Breast epithelium (tissue), 4 donors: ENCODE measurements around the gene NELL1. TPM values are rescaled to one million over a fixed set of nuclear protein-coding genes. Genes with fewer than 3 reads are reported as not detected.

Source experiments
- DNase-seq, 2 donors: peaks; one replicate each; pipeline ENCODE4 v3.0.0-alpha.2; 2019; ENCODE audit warnings: low spot score in 2 of 2
- H3K27ac ChIP-seq, 2 donors: fragments of 200-600 bp; sonication (generic) in 1 of 2; one replicate each; pipeline ENCODE4 v1.5.1; 2016 to 2019; ENCODE audit warnings: mild to moderate bottlenecking in 1 of 2
- H3K27me3 ChIP-seq, 2 donors: fragments of 200-600 bp; sonication (generic) in 1 of 2; one replicate each; pipeline versions ENCODE4 v1.5.1 to v1.6.0; 2017 to 2019; ENCODE audit warnings: control low read depth in 1 of 2, mild to moderate bottlenecking in 1 of 2
- H3K36me3 ChIP-seq: fragments of 200-600 bp; one replicate; pipeline ENCODE4 v1.5.1; 2019
- H3K4me1 ChIP-seq, 2 donors: fragments of 200-600 bp; sonication (generic); one replicate each; pipeline ENCODE4 v1.5.1; 2016 to 2019; ENCODE audit warnings: control low read depth in 1 of 2
- H3K4me3 ChIP-seq, 3 donors: fragments of 200-600 bp; sonication (generic); 1 replicate in 2 of 3; 2 replicates in 1 of 3; pipeline ENCODE4 v1.5.1; 2016 to 2019; ENCODE audit warnings: mild to moderate bottlenecking in 3 of 3, moderate library complexity in 2 of 3
- H3K9me3 ChIP-seq, 2 donors: fragments of 200-600 bp; sonication (generic) in 1 of 2; one replicate each; pipeline ENCODE4 v1.5.1; 2016 to 2019; ENCODE audit warnings: control low read depth in 1 of 2
- POLR2A ChIP-seq: fragments of 450-650 bp; IDR thresholded peaks from one replicate; pipeline ENCODE4 v1.6.1; 2016; ENCODE audit warnings: antibody characterized with exemption, mild to moderate bottlenecking, moderate library complexity
- POLR2AphosphoS5 ChIP-seq, 3 donors: sonication (generic); formaldehyde crosslinking; IDR thresholded peaks; one replicate each; pipeline ENCODE4 v1.6.1; 2017; ENCODE audit warnings: antibody characterized with exemption in 3 of 3
- intact Hi-C: fragments of 100-400 bp; cut with DNase I; formaldehyde crosslinking; loops from one replicate; pipeline ENCODE4 v1.15.1; 2023; ENCODE audit warnings: low total_unique reads
- total RNA-seq, 3 donors: library from RNA; depleted of rRNA; stranded (reverse); fragments of >200 nt; gene quantifications; one replicate each; pipeline ENCODE4 v1.1.0, GENCODE V29; 2016
- TF ChIP-seq, protein P1 (sequence below), 3 donors: fragments of 450-650 bp; IDR thresholded peaks; one replicate each; pipeline ENCODE4 v1.5.1; 2016 to 2017; ENCODE audit warnings: antibody characterized with exemption in 3 of 3, mild to moderate bottlenecking in 3 of 3, moderate library complexity in 3 of 3

The NELL1 gene
- total RNA-seq, 3 donors from 2014 or later: 0.15 TPM; not detected in 2

DNA sequence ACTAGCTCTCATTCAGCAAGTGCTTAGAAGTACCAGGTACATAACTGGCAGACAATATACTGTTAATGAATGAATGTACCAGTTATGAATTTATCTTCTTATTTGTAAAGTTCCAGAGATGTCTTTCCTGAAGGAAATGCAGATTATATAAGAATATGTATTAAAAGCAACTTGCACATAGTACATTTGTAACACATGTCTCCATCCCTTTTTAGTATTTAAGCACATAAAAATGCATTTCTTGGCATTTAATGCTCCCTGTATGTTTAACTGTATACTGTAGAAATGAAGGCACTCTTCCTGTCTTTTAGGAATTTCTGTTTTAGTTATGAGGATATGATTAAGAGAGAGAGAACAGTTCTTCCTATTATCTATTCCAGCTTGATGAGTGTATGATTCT lies 241.3 kb downstream of the NELL1 start:
- H3K36me3 ChIP-seq: no peaks in the 10 kb centered on the region
- H3K27ac ChIP-seq: no peak overlapping the region
- no peaks in the 10 kb centered on the region for H3K27me3 ChIP-seq
- no peaks in the 10 kb centered on the region for H3K4me1 ChIP-seq
- H3K4me3 ChIP-seq: no peak overlapping the region
- H3K9me3 ChIP-seq: peaks cover 0 to 2% of the 10 kb centered on the region in 2 donors
- TF ChIP-seq POLR2AphosphoS5 (IDR thresholded peaks at IDR 0.05) (no peak), POLR2A (no peak)
- TF ChIP-seq, protein P1, sequence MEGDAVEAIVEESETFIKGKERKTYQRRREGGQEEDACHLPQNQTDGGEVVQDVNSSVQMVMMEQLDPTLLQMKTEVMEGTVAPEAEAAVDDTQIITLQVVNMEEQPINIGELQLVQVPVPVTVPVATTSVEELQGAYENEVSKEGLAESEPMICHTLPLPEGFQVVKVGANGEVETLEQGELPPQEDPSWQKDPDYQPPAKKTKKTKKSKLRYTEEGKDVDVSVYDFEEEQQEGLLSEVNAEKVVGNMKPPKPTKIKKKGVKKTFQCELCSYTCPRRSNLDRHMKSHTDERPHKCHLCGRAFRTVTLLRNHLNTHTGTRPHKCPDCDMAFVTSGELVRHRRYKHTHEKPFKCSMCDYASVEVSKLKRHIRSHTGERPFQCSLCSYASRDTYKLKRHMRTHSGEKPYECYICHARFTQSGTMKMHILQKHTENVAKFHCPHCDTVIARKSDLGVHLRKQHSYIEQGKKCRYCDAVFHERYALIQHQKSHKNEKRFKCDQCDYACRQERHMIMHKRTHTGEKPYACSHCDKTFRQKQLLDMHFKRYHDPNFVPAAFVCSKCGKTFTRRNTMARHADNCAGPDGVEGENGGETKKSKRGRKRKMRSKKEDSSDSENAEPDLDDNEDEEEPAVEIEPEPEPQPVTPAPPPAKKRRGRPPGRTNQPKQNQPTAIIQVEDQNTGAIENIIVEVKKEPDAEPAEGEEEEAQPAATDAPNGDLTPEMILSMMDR (IDR thresholded peaks at IDR 0.05): no peak
- DNase-seq: no peak
- intact Hi-C loops: no loop called here

DNA sequence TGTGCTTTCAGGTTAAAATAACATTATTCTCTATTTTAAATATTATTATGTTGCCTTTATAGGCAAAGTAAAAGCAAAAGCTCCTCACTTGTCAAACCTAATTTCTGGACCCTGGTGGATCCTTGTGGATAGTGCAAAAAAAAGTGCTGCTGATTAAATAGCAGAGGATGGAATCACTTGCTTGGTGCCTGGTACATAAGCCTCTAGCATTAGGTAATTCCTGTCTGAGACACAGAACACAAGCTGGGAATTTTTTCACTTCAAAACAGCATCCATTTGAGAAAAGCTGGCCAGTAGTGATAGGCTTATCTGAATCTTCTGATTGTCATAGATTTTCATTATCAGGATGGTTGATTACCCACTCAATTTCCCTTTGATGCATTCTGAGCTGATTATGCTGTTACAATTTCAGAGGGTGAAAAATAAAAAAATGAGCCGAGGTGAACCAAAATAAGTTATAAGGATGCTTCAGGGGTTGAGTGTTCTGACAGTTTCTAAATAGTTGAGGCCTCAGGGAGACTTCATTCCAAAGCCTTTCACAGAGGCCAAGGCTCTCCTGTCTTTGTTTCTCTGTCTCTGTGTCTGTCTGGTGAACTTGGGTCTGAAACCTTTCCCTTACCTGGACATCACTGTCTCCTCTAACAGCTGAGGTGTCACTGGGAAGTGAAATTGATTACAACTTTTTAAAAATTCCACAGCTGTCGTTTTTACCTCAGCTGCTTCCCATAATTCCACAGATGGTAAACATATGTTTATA lies 242.9 kb downstream of the NELL1 start:
- TF ChIP-seq, protein P1 (IDR thresholded peaks at IDR 0.05): no peak
- TF ChIP-seq POLR2A (no peak), POLR2AphosphoS5 (IDR thresholded peaks at IDR 0.05) (no peak)
- no peak overlapping the region for H3K27ac ChIP-seq
- H3K27me3 ChIP-seq: no peaks in the 10 kb centered on the region
- intact Hi-C loops: no loop called here
- H3K9me3 ChIP-seq: no peaks in the 10 kb centered on the region
- no peak overlapping the region for H3K4me3 ChIP-seq
- DNase-seq: no peak
- H3K4me1 ChIP-seq: no peaks in the 10 kb centered on the region
- H3K36me3 ChIP-seq: no peaks in the 10 kb centered on the region

GRCh38 chr11:20912922-20913512 lies 243.6 kb downstream of the NELL1 start:
- Histone ChIP-seq H3K36me3 (no peaks in the 10 kb centered on the region), H3K4me1 (no peaks in the 10 kb centered on the region), H3K4me3 (no peak overlapping the region), H3K27me3 (no peaks in the 10 kb centered on the region), H3K27ac (no peak overlapping the region), H3K9me3 (no peaks in the 10 kb centered on the region)
- intact Hi-C loops: no loop called here
- no peak for DNase-seq
- TF ChIP-seq, protein P1 (IDR thresholded peaks at IDR 0.05): no peak
- no peak for TF ChIP-seq POLR2AphosphoS5 (IDR thresholded peaks at IDR 0.05)
- no peak for TF ChIP-seq POLR2A

DNA sequence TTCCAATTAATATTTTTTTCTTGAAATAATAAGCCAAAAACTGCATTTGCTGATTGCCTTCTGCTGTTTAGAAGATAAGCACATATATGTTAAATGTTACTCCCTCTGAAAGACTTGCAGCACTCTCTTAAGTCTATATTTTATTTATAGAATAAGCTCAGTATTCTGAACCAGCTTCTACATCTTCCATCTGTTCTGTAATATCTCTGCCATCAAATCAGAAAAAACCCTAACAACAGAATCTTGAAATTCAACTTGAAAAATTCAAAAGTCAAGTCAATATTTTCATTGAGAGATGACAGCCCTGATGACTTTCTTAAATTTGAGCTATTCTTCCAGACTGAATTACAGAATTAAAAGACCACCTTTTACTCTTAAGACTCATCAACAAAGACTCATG lies 247.9 kb downstream of the NELL1 start:
- intact Hi-C loops: no loop called here
- H3K27ac ChIP-seq: no peak overlapping the region
- no peaks in the 10 kb centered on the region for H3K36me3 ChIP-seq
- no peaks in the 10 kb centered on the region for H3K9me3 ChIP-seq
- no peak for TF ChIP-seq POLR2AphosphoS5 (IDR thresholded peaks at IDR 0.05)
- no peak for DNase-seq
- no peak overlapping the region for H3K4me3 ChIP-seq
- no peaks in the 10 kb centered on the region for H3K4me1 ChIP-seq
- H3K27me3 ChIP-seq: no peaks in the 10 kb centered on the region

DNA sequence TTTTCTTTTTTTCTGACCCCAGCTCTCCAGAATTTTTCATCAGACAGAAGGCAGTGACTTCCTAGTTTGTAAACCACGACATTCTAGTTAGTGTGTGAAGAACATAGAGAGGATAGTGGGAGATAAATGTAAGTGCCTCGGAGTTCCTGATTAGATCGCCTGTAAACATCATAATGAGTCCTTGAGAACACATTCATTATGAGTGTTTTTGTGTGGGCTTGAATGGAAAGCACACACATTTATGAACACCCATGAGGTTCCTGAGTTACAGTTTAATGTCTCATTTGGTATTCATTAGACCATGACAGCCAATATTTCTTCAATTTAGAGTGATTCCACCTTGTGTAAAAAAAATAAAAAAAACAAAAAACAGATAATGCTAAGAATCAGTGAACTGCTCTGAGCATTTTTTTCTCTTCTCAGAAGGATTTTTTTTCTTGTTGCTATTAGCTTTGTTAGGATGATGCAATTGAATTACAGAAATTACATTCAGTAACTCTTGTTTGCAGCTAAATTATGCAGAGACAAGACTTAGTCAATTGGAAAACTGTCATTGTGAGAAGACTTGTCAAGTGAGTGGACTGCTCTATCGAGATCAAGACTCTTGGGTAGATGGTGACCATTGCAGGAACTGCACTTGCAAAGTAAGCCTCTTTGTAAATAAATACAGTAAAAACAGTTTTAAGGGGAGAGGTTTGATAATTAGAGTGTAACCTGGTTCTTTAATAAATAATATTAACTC lies 257.6 kb downstream of the NELL1 start:
- Histone ChIP-seq H3K4me1 (no peaks in the 10 kb centered on the region), H3K27me3 (no peaks in the 10 kb centered on the region), H3K27ac (no peak overlapping the region), H3K4me3 (no peak overlapping the region), H3K9me3 (no peaks in the 10 kb centered on the region), H3K36me3 (no peaks in the 10 kb centered on the region)
- no peak for TF ChIP-seq POLR2A
- DNase-seq: no peak
- intact Hi-C loops: no loop called here

- intact Hi-C loops: no loop called here
- Histone ChIP-seq H3K4me1 (no peaks in the 10 kb centered on the region), H3K9me3 (no peaks in the 10 kb centered on the region), H3K36me3 (no peaks in the 10 kb centered on the region), H3K4me3 (no peak overlapping the region), H3K27ac (no peak overlapping the region), H3K27me3 (no peaks in the 10 kb centered on the region)
- TF ChIP-seq POLR2AphosphoS5 (IDR thresholded peaks at IDR 0.05): no peak
- no peak for DNase-seq
Measured at GRCh38 chr11:20931029-20931428, 261.6 kb downstream of the NELL1 start.
